ENCODE measurements around the gene ISCA1.

The ISCA1 gene

DNA sequence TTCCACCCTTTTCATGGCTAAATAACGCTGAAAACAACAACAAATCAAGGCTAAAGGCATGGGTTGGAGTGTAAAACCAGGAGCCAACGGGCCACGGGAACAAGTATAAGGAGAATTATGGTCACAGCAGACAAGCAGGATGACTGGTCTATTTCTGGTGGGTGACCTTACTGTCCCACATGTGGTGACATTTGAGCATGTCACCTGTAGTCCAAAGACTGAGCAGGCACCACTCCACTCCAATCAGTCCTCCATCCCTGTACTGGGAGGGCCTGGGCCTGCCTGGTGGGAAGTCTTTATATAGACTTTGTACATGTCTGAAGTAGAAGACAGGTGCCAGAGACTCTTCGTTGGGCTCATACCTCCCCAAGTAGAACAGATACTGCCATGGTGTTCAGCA is 59.7 kb downstream of the ISCA1 start:
- no peak for DNase-seq (ENCODE audit: low spot score)

DNA sequence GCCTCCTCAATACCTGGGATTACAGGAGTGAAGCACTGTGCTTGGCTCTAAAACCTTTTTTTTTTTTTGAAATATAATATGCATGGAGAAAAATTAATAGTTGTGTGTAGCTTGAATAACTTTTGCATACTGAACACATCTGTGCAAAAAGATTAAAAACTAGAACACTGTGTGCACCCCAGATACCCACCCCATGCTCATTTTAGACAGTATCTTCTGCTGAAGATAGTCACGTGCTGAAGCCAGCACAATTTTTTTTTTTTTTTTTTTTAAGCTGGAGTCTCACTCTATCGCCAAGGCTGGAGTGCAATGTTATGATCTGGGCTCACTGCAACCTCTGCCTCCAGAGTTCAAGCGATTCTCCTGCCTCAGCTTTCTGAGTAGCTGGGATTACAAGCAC is 62.7 kb downstream of the ISCA1 start:
- DNase-seq (ENCODE audit: low spot score), result no peak

DNA sequence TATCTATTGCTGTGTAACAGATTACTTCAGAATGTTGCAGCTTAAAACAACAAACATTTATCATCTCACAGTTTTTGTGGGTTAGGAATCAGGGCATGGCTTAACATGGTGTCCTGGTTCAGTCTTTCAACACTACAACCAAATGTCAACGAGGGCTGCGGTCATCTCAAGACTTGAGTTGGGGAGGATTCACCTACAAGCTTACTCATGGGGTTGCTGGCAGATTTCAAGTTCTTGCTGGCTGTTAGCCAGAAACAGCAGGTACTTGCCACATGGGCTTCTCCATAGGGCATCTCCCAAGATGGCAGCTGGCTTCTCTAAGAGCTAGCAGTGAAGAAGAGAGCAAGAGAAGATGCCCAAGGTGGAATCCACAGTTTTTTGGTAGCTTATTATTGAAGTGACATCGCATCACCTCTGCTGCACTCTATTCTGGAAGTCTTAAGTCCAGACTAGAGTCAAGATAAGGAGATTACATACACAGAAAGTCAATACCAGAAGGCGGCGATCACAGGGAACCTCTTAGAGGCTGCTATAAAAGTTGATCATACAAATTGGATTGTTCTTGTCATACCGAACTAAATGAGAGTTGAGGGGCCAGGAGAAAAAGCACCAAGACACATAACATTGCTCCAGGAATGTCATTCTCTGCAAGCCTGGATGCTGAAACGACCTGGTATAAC is 65.1 kb downstream of the ISCA1 start:
- no peak for DNase-seq (ENCODE audit: low spot score)
